Activated CD4-positive, alpha-beta T cell treated with anti-CD3 and anti-CD28 coated beads, Interleukin-2, amount 50 U/mL, for 4 hours (primary cell): Measurements from ENCODE around the gene TAF1C.
"Not testable (repeated sequence)": the region's sequence is repeated elsewhere in the genome, so short reads cannot be mapped to it uniquely, and the experiment has no call there.

Experiments used
- DNase-seq, 2 experiments: peaks; one replicate each; pipeline ENCODE4 v3.0.0-alpha.2; 2020

The TAF1C gene

DNA sequence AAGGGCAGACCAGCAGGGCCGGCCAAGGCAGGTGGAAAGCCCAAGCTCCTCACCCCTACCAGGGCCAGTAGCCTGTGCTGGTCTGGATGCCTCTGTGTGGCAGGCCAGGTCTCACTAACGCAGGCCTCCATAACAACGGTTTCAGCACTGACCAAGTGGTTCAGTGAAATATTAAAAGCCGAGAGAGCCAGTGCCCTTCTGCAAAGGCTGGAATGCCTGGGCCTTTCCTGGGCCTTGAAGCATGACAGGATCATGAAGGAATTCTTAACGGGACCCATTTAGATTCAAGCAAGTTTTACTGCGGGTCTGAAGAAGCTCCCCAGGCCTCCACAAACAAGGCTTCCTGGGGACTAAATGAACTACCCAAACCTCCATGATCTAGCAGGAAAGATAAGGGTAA, 20.4 kb upstream of the TAF1C start:
- no peak for DNase-seq

DNA sequence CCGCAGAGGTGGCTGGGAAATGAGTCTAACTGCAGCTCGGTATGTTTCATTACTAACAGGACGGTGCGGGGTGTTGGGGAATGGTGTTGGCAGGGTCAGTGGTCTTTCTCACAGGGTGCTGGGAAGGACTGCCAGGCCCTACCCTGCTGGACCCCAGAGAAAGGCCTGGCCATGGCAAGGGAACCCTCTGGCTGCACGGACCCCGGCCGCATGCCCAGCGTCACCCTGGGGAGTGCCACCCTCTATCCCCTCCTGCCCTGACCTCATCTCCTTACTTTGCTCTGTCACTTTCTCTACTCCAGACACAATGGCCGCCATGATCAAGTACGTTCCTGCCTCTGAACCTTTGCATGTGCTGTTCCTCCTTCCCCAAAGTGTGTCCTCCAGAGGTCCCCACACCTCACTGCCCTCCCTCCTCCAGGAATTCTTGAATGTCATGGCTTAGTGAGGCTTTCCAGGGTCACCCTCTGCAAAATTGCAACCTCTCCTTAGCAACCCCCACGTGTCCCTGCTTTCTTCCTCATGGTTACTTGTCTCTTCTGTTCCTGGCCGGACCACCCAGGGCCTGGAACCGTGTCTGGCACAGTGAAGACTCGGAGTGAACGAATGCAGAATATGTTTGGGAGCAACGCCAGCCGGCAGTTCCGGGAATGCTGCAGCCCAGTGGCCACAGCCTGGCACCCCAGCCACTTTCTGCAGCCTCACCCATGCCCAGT, 19.3 kb upstream of the TAF1C start:
- no peak for DNase-seq

DNA sequence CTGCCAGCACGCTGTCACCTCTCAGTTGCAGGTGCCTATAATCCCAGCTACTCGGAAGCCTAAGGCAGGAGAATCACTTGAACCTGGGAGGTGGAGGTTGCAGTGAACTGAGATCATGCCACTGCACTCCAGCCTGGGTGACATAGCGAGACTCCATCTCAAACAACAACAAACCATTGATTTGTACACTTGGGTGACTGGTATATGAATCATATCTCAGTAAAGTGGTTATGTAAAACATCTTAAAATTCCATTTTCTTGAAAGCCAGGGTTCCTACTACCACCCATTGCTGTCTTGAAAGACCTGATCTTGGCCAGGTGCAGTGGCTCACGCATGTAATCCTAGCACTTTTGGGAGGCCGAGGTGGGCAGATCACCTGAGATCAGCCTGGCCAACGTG, 18.3 kb upstream of the TAF1C start:
- not testable (repeated sequence) for DNase-seq

DNA sequence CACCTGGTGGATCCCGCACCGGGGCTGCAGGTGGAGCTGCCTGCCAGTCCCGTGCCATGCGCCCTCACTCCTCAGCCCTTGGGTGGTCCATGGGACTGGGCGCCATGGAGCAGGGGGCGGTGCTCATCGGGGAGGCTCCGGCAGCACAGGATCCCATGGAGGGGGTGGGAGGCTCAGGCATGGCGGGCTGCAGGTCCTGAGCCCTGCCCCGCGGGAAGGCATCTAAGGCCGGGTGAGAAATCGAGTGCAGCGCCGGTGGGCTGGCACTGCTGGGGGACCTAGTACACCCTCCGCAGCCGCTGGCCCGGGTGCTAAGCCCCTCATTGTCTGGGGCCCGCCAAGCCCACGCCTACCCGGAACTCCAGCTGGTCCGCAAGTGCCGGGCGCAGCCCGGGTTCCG, 17.7 kb upstream of the TAF1C start:
- not testable (repeated sequence) for DNase-seq

DNA sequence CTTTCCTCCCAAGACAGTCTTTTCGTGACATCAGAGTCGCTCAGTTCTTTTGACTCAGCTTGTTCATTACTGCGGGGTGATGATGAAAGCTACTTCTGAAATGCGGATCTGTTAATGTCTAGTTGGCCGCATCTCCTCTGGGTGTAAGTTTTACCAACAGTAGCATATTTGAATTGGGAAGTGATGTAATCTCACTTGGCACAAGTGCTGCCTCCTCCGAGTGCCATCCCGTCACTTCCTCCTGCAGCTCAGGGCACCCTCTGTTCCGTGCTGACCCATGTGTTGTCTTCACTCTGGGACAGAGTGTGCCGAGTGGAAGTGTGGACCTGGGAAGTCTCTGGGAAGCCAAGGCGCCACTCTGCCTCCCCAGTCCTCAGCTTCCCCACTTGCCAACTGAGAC, 13.0 kb upstream of the TAF1C start:
- DNase-seq, result no peak

DNA sequence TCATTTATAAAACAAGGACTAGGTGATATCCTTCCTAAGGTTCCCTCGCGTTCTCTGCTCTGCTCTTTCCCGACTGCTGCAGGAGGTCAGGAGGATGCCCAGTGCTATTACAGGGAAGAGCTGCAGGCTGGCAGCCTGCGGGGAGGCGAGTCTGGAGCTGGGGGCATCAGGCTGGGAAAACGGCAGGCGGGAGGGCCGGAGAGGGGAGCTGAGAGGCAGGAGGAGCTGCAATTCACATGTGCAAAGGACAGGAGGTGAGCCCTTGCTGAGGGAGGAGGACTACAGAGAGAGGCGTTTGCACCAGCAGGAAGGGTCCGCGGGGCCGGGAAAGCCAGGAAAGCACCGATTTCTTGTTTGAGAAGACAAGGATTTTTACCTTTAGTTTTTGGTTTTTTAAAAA, 12.2 kb upstream of the TAF1C start:
- no peak for DNase-seq

DNA sequence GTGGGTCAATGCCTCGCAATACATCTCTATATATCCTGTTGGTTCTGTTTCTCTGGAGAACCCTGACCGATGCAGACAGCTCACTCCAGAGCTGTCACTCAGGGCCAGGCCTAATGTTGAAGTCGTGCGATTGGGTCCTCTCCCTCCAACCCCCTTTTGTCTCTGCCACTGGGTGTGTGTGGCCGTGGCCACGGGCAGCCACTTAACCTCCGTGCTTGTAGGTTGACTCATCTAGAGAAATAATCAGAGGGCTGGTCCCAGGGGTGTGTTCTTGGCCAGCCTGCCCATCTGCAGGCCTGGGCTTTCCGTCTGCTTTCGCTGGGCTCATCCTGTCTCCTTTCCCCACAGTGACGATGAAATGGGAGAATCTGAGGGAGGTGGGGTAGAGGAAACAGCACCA, 11.5 kb upstream of the TAF1C start:
- DNase-seq, result no peak

DNA sequence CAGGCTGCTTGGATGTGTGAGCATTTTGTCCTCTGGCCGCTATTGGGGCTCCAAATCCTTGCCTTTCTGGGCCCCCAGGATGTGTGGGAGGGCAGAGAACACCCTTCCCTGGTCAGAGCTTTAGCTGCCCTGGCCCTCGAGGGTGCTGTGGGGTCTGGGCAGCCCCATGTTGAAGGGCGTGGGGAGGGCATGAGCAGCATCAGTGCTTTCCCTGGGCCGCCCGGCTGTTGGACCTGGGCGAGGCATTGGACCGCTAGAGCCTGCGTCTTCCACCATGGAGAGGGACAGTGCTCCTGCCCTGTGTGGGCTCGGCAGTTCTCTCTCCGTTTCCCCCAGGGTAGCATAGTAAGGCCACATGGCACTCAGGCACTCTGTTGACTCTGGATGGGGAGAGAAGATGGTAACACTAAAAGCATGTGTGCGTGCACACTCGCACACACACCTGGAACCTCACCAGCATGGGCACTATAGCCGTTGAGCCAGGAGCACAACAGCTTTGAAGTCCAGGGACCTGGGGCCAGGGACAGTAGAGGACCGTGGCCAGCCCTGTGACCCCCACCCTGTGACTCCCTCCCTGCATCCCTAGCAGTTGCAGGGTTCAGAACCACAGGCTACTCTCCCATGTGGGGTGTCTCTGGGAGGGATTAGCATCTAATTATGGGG, 10.7 kb upstream of the TAF1C start:
- DNase-seq, result no peak

DNA sequence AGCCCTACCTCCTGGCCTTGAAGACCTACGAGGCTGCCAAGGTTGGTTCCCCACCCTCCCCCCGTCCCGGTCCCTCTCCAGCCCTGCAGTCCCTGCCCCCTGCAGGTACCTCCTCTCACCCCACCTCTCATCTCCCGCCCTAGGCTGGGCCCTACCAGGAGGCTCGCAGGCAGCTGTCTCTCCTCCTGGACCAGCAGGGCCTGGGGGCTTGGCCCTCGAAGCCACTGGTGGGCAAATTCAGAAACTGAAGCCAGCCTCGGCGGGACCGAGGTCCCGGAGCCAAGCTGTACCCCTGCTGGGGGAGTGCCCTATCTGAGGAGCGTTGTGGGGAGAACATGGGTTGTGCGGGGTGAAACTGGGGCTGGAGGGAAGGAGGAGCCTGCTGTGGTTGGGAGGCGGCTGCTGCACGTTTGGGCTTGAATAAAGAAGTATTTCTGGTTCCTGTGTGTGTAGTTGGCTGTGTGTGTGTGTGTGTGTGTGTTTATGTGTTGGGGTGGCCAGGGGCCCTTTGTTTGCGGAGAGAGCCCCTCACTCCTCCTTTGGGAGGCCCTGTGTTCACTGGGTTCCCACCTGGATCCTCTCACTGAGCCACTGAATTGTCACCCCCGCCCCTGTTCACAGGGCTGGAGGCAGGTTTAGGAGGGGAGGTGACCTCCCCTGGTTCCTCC, 10.0 kb upstream of the TAF1C start:
- DNase-seq, result no peak

DNA sequence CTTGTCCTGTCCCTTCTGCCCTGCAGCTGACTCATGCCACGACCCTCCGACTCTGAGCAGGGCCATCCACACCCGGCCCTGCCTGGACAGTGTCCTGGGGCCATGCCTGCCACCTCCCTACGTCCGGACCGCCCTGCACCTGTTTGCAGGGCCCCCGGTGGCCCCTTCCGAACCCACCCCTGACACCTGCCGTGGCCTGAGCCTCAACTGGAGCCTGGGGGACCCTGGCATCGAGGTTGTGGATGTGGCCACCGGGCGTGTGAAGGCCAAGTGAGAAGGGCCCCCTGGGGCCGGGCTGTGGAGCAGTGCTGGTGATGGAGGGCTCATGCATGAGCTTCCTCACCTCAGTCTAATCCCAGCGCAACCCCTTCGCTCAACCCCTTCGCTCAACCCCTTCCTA, 9.2 kb upstream of the TAF1C start:
- no peak for DNase-seq

DNA sequence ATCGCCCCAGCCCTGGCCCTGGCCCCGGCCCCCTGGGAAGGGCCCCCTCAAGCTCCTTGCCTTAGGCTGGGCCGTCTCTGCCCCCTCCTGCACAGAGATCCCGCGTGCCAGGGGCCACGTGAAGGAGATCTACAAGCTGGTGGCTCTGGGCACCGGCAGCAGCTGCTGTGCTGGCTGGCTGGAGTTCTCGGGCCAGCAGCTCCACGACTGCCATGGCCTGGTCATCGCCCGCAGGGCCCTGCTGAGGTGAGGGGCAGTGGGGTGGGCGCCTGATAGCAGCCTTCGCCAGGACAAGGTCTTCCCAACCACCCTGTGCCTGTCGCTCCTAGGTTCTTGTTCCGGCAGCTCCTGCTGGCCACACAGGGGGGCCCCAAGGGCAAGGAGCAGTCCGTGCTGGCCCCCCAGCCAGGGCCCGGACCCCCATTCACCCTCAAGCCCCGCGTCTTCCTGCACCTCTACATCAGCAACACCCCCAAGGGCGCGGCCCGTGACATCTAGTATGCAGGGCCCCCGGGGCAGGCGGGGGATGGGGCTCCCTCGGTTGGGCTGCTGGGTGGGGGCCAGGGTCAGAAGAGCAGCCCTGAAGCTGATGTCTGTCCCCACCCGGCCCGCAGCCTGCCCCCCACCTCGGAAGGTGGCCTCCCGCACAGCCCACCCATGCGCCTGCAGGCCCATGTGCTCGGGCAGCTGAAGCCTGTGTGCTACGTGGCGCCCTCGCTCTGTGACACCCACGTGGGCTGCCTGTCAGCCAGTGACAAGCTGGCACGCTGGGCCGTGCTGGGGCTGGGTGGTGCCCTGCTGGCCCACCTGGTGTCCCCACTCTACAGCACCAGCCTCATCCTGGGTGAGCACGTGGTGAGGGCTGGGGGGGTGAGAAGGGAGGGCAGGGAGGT, 8.6 kb upstream of the TAF1C start:
- no peak for DNase-seq

DNA sequence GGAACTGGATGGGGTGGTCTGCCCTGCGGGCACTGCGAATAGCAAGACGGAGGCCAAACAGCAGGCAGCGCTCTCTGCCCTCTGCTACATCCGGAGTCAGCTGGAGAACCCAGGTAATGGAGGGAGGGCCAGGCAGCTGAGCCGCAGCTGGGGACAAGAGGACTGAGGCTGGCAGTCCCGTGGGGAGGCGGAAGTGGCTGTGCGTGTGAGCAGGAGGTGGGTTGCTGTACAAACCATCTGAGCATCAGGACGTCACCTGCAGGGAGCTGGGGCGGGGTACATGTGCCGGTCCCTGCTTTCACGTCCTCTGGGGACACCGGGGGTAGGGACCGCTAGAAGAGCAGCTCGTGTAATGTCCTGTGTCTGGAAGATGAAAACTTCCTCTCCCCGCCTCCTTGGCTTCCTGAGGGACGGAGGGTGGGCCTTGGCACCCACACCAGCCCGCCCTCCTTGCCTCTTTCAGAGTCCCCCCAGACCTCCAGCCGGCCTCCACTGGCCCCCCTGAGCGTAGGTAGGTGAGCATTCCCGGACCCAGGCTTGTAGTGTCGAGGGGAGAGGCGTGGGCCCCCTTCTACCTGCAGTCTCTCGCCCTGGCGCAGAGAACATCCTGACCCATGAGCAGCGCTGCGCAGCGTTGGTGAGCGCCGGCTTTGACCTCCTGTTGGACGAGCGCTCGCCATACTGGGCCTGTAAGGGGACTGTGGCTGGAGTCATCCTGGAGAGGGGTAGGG, 7.8 kb upstream of the TAF1C start:
- DNase-seq, result no peak

DNA sequence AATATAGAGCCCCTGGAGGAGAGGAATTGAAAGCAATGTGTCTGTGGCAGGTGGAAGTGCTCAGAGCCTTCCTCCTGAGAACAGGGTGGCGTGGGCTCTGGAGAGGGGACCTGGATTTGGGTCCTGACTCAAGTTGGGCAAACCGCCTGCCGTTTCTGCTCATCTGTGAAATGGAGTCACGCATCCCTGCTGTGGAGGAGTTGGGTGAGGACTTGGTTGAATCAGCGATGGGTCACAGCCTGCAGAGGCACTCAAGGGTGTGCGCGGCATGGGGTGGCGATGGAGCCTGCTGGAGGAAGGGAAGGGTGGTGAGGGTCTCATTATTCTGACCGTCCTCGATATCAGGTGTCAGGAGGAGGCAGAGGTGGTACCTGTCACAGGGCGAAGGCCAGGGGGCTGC, 7.2 kb upstream of the TAF1C start:
- no peak for DNase-seq

DNA sequence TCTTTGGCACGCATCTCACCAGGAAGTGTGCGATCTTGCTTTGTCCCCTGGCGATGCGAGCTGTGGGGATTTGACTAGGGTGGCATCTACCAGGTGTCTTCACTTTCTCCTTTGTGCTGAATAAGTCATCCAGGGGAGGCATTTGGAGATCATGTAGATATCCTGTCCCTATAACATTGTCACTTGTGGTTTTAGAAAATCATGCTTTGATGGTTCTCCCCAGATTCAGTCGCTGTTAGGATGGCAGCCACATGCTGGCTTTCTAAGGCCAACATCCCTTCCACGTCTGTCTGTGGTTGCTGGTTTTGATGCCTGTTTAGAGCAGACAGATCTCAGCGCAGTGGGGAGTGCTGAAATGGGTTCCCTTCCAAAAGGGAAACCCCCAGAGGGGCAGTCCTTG, 6.6 kb upstream of the TAF1C start:
- no peak for DNase-seq

DNA sequence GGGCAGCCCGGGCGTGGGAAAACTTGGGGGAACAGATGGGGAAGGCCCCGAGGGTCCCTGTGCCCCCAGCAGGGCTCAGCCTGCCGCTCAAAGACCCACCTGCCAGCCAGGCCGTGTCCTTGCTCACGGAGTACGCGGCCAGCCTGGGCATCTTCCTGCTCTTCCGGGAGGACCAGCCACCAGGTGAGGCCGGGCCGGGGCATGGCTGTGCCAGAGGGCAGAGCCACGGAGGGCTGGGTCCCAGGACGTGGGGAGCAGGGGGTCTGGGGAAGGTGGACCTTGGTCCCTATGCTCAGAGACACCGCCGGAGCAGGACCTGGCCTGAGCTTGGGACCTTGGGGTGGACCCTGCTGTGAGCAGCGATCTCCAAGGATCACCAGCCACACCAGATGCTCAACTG, 4.6 kb upstream of the TAF1C start:
- DNase-seq, result no peak

DNA sequence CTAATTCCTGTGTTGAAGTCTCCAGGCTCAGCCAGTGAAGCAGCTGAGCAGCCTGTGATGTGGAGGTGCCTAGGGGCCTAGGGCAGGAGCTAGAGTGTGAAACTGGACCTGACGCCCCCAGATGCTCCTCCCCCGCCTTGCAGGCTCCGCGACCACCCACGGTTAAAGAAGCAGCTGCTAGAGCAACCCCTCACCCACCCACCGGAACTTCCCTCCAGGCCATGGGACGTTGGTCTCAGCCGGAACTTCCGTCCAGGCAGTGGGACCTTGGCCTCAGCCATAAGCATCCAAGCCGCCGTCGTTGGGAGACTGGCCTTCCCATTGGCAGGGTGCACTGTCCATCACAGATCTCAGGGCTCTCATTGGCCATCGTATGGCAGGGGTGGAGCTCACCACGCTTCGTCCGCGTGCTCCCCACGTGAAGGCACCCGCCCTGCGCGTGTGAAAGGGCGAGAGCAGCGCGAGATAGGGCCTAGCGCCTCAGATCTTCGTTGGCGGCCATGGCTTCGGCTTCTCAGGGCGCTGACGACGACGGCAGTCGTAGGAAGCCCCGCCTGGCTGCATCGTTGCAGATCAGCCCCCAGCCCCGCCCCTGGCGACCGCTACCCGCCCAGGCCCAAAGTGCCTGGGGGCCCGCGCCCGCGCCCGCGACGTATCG, 4.0 kb upstream of the TAF1C start, which contains the start of gene ADAD2:
TSS of gene ADAD2 (plus strand) at position 427 of the 658 bp plus-strand sequence. CDS start at position 501, 74 bp downstream.
- no peak for DNase-seq

DNA sequence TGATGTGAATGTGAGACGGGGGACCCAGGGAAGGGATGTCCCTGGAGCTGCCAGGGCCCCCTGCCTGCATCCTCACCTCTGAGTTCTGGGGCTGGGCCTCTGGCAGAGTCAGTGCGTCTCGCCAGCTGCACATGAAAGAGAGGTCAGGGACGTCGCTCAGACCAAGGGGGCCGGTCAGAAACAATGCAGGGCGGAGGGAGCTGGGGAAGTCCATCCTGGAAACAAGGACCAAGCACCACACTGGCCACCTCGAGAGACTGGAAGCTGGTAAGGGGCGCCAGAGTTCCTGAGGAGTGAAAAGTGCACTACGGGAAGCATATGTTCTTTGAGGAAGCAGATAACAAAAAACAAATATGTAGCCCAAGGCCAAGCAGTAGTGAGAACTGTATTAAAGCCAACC, 2.1 kb downstream of the TAF1C start:
- no peak for DNase-seq

DNA sequence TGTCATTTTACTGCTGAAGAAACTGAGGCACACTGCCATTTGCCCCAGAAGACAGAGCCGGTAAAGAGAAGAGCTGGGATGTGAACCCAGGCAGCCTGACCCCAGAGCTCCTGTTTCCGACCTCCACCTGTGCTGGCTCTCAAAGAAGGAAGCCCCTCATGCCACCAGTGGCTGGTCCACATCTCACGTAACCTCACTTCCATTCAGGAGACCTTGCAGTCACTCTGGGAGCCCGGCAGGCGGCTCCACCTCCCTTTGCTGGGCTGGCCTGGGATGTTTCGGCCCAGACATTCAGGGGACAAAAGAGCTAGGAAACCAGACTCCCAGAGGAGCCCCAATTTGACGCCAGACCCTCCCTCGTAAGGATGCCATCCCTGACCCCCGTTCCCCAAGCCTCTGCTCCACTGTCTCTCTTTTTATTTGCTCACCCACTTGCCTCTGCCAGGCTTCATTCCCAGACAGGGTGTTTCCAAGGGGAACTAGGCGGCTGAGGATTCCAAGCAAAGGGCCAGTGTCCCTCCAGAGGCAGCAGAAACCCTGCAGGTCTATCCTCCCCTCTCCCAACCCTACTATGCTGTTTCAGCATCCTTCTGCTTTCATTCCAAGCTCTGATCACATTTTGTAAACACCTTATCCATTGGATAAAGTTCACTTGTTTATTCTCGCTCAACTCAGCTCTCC, 2.8 kb downstream of the TAF1C start:
- DNase-seq, result no peak

DNA sequence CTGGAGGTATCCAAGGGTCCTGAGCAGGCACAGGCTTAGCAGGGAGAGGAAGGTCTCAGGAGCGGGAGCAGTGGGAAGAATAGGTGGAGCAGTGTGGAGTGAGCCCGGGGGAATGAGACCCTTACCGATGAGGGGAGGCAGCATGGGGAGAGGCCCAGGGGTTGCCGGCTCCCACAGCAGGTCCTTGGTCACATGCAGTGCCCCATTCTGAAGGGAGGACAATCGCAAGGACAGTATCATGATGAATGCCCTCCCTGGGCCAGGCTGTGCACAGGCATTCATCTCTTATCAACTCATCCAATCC, 3.3 kb downstream of the TAF1C start:
- no peak for DNase-seq

DNA sequence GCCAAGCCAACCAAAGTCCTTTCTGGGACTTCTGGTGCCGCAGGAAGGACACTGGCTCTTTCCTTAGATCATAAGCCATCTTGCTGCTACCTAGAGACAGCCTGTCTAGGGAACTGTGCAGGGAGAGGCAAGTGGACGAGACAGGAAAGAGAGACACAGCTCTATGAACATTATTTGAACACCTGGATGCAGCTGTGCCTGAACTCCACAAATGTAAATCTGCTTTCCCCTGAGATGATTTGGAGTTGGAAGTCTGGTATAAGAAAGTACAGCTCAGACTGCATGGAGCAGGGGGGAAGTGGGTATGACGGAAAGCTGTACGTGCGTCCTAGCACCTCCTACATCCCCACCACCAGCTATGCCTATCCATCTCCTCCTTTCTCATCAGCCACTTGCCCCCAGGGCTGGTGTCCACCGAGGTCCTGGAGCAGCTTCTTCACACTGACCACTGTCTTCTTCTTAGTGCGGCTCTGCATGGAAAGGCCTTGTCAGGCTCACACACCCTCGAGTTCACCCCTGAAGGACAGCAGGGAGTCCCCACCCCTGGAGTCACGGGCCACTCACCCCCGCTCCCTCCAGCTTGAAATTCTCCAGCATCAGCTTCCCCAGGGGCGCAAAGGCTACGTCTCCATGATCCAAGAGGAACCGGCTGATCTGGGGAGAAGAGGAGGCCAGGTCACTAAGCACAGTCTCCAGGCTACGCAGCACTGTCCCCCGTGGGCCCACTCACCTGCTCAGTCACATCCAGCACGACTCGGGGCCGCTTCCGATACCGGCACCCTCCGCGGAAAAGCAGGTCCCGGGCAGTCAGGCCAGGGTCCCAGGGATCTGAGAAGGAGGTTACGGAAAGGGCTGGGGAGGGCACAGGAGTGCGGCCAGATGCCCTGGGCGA, 3.9 kb downstream of the TAF1C start:
- no peak for DNase-seq
